ENCODE results near the gene BRPF1. TPM values are rescaled to one million over a fixed set of nuclear protein-coding genes. Genes with fewer than 3 reads are reported as not detected.

Gene BRPF1
- total RNA-seq, 4 donors from 2014 or later = 20.1 to 27.2 (median 22.5) TPM

DNA sequence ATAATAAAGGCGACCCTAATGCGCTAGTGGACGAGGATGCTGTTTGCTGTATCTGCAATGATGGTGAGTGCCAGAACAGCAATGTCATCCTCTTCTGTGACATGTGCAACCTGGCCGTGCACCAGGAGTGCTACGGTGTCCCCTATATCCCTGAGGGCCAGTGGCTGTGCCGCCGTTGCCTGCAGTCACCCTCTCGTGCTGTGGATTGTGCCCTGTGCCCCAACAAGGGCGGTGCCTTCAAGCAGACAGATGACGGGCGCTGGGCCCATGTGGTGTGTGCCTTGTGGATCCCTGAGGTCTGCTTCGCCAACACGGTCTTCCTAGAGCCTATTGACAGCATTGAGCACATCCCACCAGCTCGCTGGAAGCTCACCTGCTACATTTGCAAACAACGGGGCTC, 7.6 kb downstream of the BRPF1 start:
- DNase-seq (ENCODE audit: low spot score in 2 of 2) = no peak
- intact Hi-C loops (cut with DNase I; ENCODE audit: low total_unique reads) = no loop called here
- no peak overlapping the region for H3K4me3 ChIP-seq (ENCODE audit: low read depth, poor library complexity, severe bottlenecking)
- no peak for TF ChIP-seq POLR2A (IDR thresholded peaks at IDR 0.05)
- TF ChIP-seq, protein P1, sequence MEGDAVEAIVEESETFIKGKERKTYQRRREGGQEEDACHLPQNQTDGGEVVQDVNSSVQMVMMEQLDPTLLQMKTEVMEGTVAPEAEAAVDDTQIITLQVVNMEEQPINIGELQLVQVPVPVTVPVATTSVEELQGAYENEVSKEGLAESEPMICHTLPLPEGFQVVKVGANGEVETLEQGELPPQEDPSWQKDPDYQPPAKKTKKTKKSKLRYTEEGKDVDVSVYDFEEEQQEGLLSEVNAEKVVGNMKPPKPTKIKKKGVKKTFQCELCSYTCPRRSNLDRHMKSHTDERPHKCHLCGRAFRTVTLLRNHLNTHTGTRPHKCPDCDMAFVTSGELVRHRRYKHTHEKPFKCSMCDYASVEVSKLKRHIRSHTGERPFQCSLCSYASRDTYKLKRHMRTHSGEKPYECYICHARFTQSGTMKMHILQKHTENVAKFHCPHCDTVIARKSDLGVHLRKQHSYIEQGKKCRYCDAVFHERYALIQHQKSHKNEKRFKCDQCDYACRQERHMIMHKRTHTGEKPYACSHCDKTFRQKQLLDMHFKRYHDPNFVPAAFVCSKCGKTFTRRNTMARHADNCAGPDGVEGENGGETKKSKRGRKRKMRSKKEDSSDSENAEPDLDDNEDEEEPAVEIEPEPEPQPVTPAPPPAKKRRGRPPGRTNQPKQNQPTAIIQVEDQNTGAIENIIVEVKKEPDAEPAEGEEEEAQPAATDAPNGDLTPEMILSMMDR (IDR thresholded peaks at IDR 0.05) = no peak
- WGBS, 2 donors = 93 to 94% methylated on average over 13 to 15 of the region's 15 CpGs

DNA sequence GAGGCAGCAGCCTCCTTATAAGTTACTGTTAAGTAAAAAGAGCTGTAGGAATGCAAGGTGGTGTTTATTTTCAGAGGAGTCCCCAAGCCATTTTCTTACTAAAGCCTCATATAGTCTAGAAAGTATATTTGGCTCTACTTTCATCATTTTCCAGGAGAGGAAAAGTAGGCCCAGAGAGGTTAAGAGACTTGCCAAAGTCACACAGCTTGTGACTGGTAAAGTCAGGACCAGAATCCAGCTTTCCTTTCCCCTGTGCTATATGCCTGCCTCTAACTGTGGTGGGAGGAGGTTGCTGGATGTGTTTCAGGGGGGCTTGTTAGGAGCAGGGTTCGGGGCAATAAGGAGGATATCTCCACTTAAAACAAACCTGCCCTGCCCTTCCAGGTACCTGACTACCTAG, 11.0 kb downstream of the BRPF1 start:
- DNase-seq (ENCODE audit: low spot score in 2 of 2) = no peak
- no peak for TF ChIP-seq POLR2A (IDR thresholded peaks at IDR 0.05)
- no peak overlapping the region for H3K4me3 ChIP-seq (ENCODE audit: low read depth, poor library complexity, severe bottlenecking)
- 94 to 100% methylated on average over 1 of the region's 1 CpG for WGBS, 2 donors
- intact Hi-C loops (cut with DNase I; ENCODE audit: low total_unique reads) = no loop called here

- no peak overlapping the region for H3K4me3 ChIP-seq (ENCODE audit: low read depth, poor library complexity, severe bottlenecking)
- intact Hi-C loops (cut with DNase I; ENCODE audit: low total_unique reads) = no loop called here
Observed at GRCh38 chr3:9743548-9743947, 12.0 kb downstream of the BRPF1 start.

GRCh38 chr3:9744162-9744561, 12.6 kb downstream of the BRPF1 start:
- no peak for DNase-seq (ENCODE audit: low spot score in 2 of 2)
- TF ChIP-seq, protein P1 (IDR thresholded peaks at IDR 0.05) = no peak
- TF ChIP-seq POLR2A (IDR thresholded peaks at IDR 0.05) = no peak
- intact Hi-C loops (cut with DNase I; ENCODE audit: low total_unique reads) = no loop called here
- H3K4me3 ChIP-seq (ENCODE audit: low read depth, poor library complexity, severe bottlenecking) = no peak overlapping the region
- 92 to 97% methylated on average over 12 to 13 of the region's 13 CpGs for WGBS, 2 donors

More at GRCh38 chr3:9743548-9743947, 12.0 kb downstream of the BRPF1 start:
- TF ChIP-seq POLR2A (IDR thresholded peaks at IDR 0.05) = no peak
- TF ChIP-seq, protein P1 (IDR thresholded peaks at IDR 0.05) = no peak
- no peak for DNase-seq (ENCODE audit: low spot score in 2 of 2)
- 93 to 95% methylated on average over 18 of the region's 18 CpGs for WGBS, 2 donors

- TF ChIP-seq, protein P1 (IDR thresholded peaks at IDR 0.05) = no peak
- TF ChIP-seq POLR2A (IDR thresholded peaks at IDR 0.05) = no peak
- no peak overlapping the region for H3K4me3 ChIP-seq (ENCODE audit: low read depth, poor library complexity, severe bottlenecking)
- DNase-seq (ENCODE audit: low spot score in 2 of 2) = no peak
- WGBS, 2 donors = 88 to 97% methylated on average over 12 of the region's 12 CpGs
- intact Hi-C loops (cut with DNase I; ENCODE audit: low total_unique reads) = no loop called here
Observed at GRCh38 chr3:9745521-9745920, 14.0 kb downstream of the BRPF1 start.

DNA sequence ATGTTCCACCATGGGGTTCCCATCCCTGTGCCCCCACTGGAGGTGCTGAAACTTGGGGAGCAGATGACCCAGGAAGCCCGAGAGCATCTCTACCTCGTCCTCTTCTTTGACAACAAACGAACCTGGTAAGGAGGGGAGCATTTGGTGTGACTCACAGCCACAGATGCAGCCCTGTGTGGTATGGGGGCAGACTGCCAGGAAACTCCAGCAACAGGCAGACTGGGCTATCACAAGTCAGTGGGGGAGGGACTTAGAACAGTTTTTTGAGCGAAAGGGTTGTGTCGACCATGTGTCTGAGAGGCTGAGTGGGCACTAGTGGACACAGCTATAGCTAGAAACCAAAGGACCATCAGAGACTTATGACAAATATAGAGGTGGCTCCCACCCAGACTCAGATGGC, 14.8 kb downstream of the BRPF1 start:
- intact Hi-C loops (cut with DNase I; ENCODE audit: low total_unique reads) = no loop called here
- WGBS, 2 donors = 65 to 75% methylated on average over 5 of the region's 5 CpGs
- TF ChIP-seq, protein P1 (IDR thresholded peaks at IDR 0.05) = no peak
- TF ChIP-seq POLR2A (IDR thresholded peaks at IDR 0.05) = no peak
- H3K4me3 ChIP-seq (ENCODE audit: low read depth, poor library complexity, severe bottlenecking) = no peak overlapping the region
- DNase-seq (ENCODE audit: low spot score in 2 of 2) = no peak
